ENCODE results near the gene SORCS2.

SORCS2 gene

DNA sequence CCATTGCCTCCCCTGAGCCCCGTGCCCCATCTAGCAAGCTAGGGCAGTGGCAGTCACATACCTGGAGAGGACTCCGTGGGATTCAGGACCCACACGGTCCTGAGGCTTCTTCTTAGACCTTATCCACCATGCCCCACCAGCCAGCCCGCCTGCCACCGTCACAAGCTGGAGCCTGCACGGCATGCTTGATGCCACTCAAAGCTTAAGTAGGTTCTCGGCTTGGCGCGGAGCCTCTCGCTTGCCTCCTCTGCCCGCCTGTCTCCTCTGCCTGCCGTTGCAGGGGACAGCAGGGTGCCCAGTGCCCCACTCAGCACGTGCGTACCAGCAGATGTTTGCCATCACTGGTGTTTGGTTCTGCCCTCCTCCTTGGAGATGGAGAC lies 228.3 kb downstream of the SORCS2 start:
- DNase-seq = no peak

- DNase-seq = no peak
Observed at GRCh38 chr4:7421356-7422150, 229.2 kb downstream of the SORCS2 start.

DNA sequence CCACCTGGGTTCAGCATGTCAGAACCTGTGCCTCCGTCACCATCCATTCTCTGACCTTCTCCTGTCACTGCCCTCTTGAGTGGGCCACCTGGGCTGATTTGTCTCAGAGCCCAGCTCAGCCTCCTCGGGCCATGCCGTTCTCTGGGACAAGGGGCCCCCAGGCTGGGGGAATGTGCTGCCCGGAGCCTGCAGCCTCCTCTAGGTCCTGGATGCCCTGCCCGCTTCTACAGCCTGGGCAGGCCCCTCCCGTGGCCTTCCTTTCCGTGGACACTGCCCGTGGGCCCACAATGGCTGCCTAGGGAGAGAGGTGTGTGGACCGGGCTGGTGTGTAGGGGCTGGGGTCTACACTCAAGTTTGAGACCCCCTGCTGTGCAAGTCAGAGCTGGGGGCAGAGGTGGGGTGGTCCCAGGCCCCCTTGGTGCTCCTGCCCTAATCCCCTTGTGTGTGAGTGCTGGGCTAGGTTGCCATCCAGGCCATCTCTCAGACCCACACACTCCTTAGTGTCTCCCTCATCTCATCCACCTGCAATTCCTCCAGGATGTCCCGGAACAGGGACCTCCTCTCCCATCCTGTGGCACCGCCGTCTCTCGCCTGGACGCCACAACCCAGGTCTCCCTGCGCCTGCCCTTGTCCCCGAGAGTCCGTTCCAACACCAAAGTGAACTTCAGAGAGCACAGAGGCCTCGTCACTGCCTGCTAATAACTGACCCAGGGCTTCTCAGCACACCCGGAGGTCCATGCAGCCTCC lies 230.0 kb downstream of the SORCS2 start:
- DNase-seq = no peak

GRCh38 chr4:7422898-7423180 lies 230.5 kb downstream of the SORCS2 start:
- no peak for DNase-seq

DNA sequence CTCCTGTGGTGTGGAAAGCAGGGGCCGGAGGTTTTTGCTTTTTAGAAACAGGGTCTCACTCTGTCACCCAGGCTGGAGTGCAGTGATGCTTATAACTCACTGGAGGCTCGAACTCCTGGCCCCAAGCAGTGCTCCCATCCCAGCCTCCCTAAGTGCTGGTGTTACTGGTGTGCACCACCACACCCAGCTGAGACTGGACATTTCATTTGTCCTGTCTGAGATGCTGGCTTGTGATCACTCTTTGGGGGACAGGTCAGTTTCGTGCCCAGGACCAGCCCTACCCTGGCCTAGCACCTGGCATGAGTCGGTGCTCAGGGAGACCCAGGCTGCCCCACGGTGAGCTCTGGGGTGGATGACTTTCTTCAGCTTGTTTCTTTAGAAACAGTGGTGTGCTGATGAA lies 231.1 kb downstream of the SORCS2 start:
- DNase-seq = no peak

DNA sequence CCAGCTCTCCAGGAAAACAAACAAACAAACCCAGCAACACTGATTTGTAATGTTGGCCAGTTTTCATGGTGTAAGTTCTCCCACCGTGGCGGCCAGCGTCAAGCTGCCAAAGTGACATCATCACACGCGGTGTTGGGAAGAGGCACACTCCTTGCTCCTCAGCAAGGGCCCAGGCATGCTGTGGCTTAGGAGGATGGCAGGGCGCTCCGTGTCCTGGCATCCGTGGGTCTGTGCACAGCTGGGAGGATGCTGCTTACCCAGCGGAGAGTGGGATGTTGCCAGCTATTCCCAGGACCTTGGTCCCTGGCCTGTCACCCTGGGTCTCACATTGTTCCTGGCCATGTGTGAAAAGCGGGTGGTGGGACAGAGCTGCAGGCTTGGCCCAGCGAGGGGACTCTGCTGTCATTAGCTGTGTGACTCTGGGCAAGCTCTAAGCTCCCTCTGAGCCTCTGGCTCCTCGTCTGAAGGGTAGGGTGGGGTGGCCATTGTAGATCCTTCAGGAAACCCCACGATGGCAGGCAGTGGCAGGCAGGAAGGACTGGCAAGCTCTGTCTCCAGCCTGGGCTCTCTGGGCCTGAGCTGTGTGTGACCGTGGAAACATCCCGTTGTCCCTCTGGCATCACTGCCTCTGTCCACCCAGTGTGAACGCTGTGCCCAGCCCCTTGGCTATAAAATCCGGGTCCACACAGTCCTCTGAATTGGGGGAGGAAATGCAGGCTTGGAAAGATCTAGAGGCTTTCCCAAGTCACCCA lies 231.6 kb downstream of the SORCS2 start:
- no peak for DNase-seq

- DNase-seq = no peak
Observed at GRCh38 chr4:7424553-7425111, 232.3 kb downstream of the SORCS2 start.

DNA sequence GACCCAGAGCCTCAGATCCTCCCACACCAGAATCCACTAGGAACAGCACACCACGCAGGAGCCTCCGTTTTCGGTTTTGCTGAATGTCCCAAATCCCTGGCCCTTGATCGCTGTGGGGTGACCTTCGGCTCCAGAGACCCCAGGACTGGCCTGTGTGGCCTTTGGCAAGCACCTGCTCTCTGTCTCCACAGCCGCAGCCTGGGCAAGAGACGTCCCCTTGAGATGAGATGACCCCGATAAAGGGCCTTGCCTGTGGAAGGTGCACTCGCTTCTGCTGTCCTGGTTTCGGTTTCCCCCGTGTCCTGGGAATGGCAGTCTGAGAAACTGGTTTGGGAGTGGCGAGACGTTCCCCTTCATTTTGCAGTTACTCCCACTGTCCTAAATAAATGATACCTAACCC lies 232.8 kb downstream of the SORCS2 start:
- no peak for DNase-seq

- no peak for DNase-seq
Observed at GRCh38 chr4:7425591-7426468, 233.5 kb downstream of the SORCS2 start.

DNA sequence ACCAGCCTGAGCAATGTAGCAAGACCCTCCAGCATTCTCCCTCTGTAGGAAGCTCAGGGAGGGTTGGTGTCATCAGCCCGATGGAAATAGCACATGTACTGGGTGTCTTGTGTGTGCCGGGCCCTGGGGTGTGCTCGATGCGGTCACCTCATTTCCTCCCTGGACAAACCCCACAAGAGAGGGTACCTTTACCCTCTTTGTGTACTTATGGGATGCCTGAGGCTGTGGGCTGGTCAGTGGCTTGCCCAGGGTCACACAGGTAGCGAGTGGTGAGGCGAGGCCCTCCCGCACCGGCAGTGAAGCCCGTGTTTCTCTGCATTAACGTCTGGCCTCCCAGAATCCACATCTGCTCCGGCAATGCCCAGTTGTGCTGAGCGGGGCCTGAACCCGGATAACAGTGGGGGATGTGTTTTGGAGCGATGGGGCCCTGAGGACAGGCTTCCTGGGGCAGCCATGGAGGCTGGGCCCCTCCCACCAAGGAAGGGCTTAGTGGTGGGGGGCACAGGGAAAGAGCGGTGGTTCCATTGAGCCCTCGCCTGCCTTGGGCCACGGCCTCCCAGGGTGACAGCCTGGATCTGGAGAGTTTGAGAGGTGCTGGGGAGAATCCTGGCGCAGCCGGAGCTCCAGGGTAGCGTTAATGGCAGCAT lies 234.3 kb downstream of the SORCS2 start:
- DNase-seq = no peak

DNA sequence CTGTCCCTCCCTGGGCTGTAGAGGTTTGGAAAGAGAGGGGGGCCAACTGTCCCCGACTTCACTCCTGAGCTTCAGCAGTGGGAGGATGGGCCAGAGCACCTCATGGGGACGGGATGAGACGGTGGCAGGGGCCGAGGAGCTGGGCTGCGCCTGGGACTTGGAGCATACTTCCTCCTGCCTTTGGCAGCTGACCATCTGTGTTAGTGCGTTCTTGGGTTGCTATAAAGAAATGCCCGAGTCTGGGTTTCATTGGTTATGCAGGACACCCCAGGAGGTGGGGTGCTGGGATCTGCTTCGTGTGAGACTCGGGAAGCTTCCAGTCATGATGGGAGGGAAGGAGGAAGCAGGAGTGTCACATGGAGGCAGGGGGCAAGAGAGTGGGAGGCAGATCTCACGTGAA lies 235.0 kb downstream of the SORCS2 start:
- no peak for DNase-seq

DNA sequence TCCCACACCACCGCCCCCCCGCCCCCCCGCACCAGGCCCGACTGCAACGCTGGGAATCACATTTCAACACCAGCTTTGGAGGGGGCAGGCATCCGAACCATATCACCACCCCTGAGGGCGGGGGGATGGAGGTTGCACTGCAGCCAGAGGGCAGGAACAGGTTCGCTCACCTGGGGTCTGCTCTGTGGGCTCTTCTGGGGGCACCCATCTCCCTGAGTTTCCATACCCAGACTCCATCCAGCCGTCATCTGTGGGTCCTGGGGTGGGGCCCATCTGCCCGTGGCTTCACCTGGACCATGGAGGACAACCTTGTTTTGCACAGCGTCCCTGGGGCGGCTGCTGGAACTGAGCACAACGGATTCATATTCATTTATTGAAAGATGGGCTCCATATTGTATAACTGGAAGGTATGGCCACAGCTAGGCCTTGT lies 235.5 kb downstream of the SORCS2 start:
- no peak for DNase-seq

GRCh38 chr4:7428261-7429068 lies 236.1 kb downstream of the SORCS2 start:
- DNase-seq = no peak

DNA sequence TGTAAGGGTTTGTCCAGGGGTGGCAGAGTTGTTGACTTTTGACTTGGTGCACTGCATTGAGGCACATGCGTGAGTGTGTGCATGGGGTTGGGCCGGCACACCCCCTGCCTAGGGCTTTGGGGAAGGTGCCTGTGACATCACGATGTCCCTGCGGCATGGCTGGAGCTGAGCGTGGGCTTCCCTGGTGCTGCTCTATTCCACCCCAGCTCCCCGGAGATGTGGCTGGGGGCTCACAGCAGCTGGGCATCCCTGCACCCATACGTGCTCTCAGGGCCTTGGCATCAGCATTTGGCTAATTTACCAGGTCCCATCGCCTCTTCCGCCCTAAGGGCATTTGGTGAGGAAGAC lies 236.7 kb downstream of the SORCS2 start:
- DNase-seq = no peak

DNA sequence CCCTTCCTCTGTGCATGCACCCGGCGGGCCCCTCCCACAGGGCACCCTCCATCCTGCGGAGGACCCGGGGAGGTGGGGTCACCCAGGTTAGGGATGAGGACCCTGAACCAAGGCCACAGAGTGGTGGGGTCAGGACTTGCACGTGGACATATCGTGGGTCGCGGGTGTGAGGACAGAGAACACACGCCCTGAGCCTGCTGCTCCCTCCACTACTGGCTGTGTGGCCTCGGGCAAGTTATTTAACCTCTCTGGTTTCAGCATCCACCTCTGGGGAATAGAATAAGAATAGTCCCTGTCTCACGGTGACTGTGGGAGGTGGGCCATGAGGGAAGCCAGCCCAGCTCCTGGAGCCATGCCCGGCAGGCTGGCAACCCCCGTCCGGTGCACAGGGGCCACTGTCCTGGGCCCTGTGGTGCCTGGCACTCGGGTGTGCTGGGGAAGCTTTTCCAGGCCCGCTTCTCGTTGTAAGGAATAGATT lies 237.3 kb downstream of the SORCS2 start:
- DNase-seq = no peak

- no peak for DNase-seq
Observed at GRCh38 chr4:7430368-7430964, 238.1 kb downstream of the SORCS2 start.

DNA sequence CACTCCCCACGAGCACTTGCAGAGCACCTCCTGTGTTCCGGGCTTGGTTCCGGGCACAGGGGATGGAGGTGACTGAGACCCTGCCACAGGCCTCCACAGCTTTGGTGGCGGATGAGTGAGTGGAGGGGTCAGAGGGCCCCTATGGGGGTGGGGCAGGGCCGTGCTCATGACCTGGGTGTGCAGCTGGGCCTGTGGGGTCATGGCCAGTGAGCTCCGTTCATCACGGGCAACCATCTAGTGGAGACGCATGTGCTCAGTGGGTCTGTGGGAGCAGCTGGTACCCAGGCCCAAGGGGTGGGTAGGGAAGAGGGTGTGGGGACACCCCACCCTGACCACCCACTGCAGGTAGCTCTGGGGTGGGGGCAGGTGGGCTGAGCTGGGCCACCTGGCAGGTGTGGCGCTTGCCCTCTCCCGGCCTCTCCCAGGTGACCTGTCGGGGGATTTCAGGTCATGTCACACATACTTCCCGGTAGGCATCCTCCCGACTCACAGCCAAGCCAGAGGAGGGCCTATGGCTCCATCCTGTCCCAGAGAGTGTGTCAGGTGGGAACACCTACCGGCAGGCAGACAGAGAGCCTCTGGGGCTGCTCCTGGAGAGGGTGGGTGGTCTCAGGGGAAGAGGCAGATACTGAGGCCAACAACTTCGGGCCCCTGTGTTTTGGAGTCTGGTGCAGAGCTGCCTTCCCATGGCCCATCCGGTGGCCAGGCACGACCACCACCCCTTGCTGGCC lies 238.8 kb downstream of the SORCS2 start:
- no peak for DNase-seq

GRCh38 chr4:7431696-7432530 lies 239.6 kb downstream of the SORCS2 start:
- DNase-seq = no peak
